GM12878 (cell line): Measurements from ENCODE around the gene FAM76A. TPM values are rescaled to one million over a fixed set of nuclear protein-coding genes. Genes with fewer than 3 reads are reported as not detected.

Experiments used
- ATAC-seq: fragments of 200-7000 bp; cut with Tn5 transposase; 3 replicates; pipeline ENCODE4 v1.9.1; 2020; ENCODE audit warnings: mild to moderate bottlenecking, moderate library complexity
- BruUV-seq: library from RNA; stranded (reverse); fragments of 400-500 nt; replicated peaks from 2 replicates; lab custom pipeline; 2021; lab: Mats Ljungman, UMichigan
- CTCF ChIA-PET: fragments of 300-600 bp; sonication (Branson Sonifier 250); formaldehyde crosslinking; extraction: SDS; loops from one replicate; lab custom pipeline; 2021; ENCODE audit warnings: inconsistent platforms; lab: Yijun Ruan, JAX
- POLR2A ChIA-PET: fragments of 350-600 bp; formaldehyde crosslinking; extraction: SDS; loops from one replicate; lab custom pipeline; 2021; ENCODE audit warnings: inconsistent platforms; lab: Charles Lee
- RAD21 ChIA-PET: fragments of 300-600 bp; sonication (Branson Sonifier 250); formaldehyde crosslinking; loops from one replicate; lab custom pipeline; 2023; ENCODE audit warnings: antibody characterized with exemption; ENCODE audit not compliant: unreplicated experiment; lab: Charles Lee
- SMC1A ChIA-PET: fragments of 300-600 bp; sonication (Branson Sonifier 250); formaldehyde crosslinking; loops from one replicate; lab custom pipeline; 2023; ENCODE audit not compliant: unreplicated experiment, uncharacterized antibody; lab: Charles Lee
- DNase-seq: peaks from one replicate; pipeline ENCODE4 v3.0.0-alpha.2; 2011; ENCODE audit warnings: low read depth, low spot score
- FAIRE-seq: peaks from 3 replicates; lab custom pipeline; 2011; peaks lifted over from hg19 to GRCh38; lab: Jason Lieb, UNC
- H2AFZ ChIP-seq: 2 replicates; pipeline ENCODE4 v1.6.0; 2011; ENCODE audit warnings: low read depth, low read length, control low read depth; ENCODE audit not compliant: control insufficient read depth
- H3K27ac ChIP-seq: 2 replicates; pipeline ENCODE4 v1.5.1; 2011; ENCODE audit warnings: control low read depth; ENCODE audit not compliant: control insufficient read depth, insufficient read depth
- H3K27me3 ChIP-seq, 2 experiments: replicated peaks in 1 of 2; 2 replicates each; pipeline versions ENCODE4 v1.6.0 to v1.6.1; 2011; ENCODE audit warnings: low read length in 1 of 2; ENCODE audit not compliant: control insufficient read depth in 2 of 2, insufficient read depth in 2 of 2
- H3K36me3 ChIP-seq, 2 experiments: 2 replicates each; pipeline ENCODE4 v1.5.1; 2011; ENCODE audit warnings: low read length in 1 of 2; ENCODE audit not compliant: control insufficient read depth in 2 of 2, insufficient read depth in 2 of 2
- H3K4me1 ChIP-seq: 2 replicates; pipeline ENCODE4 v1.6.1; 2011; ENCODE audit warnings: mild to moderate bottlenecking, low read length, moderate library complexity, mixed read lengths; ENCODE audit not compliant: control insufficient read depth, insufficient read depth
- H3K4me2 ChIP-seq: 2 replicates; pipeline ENCODE4 v1.6.0; 2011; ENCODE audit warnings: control low read depth; ENCODE audit not compliant: control insufficient read depth, insufficient read depth
- H3K4me3 ChIP-seq: fragments of 200-600 bp; sonication (generic); 2 replicates; pipeline ENCODE4 v1.5.1; 2016
- H3K79me2 ChIP-seq: 2 replicates; pipeline ENCODE4 v1.6.0; 2011; ENCODE audit warnings: low read length; ENCODE audit not compliant: control insufficient read depth, insufficient read depth
- H3K9ac ChIP-seq: 2 replicates; pipeline ENCODE4 v1.8.0; 2011; ENCODE audit warnings: low read length, control low read depth, mixed read lengths; ENCODE audit not compliant: control insufficient read depth, insufficient read depth
- H3K9me3 ChIP-seq: replicated peaks from 3 replicates; pipeline ENCODE4 v1.5.1; 2011; ENCODE audit warnings: mild to moderate bottlenecking, low read length; ENCODE audit not compliant: control insufficient read depth, insufficient read depth
- H4K20me1 ChIP-seq: 2 replicates; pipeline ENCODE4 v1.6.0; 2011; ENCODE audit not compliant: control insufficient read depth, insufficient read depth
- BMI1 ChIP-seq: fragments of 450-650 bp; IDR thresholded peaks from 2 replicates; pipeline ENCODE4 v1.6.1; 2016; ENCODE audit warnings: mild to moderate bottlenecking, moderate library complexity, borderline replicate concordance
- BRCA1 ChIP-seq: IDR thresholded peaks from 2 replicates; pipeline ENCODE4 v1.6.1; 2011; ENCODE audit warnings: low read depth, low read length, improper control_type of control experiment
- CBX3 ChIP-seq: fragments of 200-600 bp; sonication (generic); IDR thresholded peaks from 2 replicates; pipeline ENCODE4 v1.6.1; 2016; ENCODE audit warnings: low read depth, borderline replicate concordance
- EGR1 ChIP-seq, 2 experiments: IDR thresholded peaks; 1 replicate in 1 of 2; 2 replicates in 1 of 2; pipeline ENCODE4 v1.6.1; 2011 to 2012; ENCODE audit warnings: low read depth in 2 of 2, low read length in 2 of 2, borderline replicate concordance in 1 of 2, mild to moderate bottlenecking in 1 of 2, moderate library complexity in 1 of 2
- EZH2 ChIP-seq: IDR thresholded peaks from 2 replicates; pipeline ENCODE4 v1.6.1; 2012; ENCODE audit warnings: low read depth, mild to moderate bottlenecking, control low read depth, inconsistent platforms, low read length, borderline replicate concordance; ENCODE audit not compliant: control insufficient read depth
- IKZF2 ChIP-seq, 2 experiments: fragments of 450-650 bp; IDR thresholded peaks; 2 replicates each; pipeline ENCODE4 v1.6.1; 2017; ENCODE audit warnings: mild to moderate bottlenecking in 2 of 2, moderate library complexity in 2 of 2
- MEF2A ChIP-seq: IDR thresholded peaks from 2 replicates; pipeline ENCODE4 v1.6.1; 2011; ENCODE audit warnings: low read depth, mild to moderate bottlenecking, low read length, moderate library complexity; ENCODE audit not compliant: insufficient read depth
- PML ChIP-seq: IDR thresholded peaks from 2 replicates; pipeline ENCODE4 v1.6.1; 2012; ENCODE audit warnings: low read length, inconsistent platforms
- RUNX3 ChIP-seq: IDR thresholded peaks from 2 replicates; pipeline ENCODE4 v1.6.1; 2012; ENCODE audit warnings: low read length, inconsistent platforms
- SMC3 ChIP-seq: IDR thresholded peaks from 2 replicates; pipeline ENCODE4 v1.6.1; 2011; ENCODE audit warnings: low read length, improper control_type of control experiment, borderline replicate concordance
- SREBF1 ChIP-seq: IDR thresholded peaks from 2 replicates; pipeline ENCODE4 v1.6.1; 2012; ENCODE audit warnings: mild to moderate bottlenecking, low read length
- SREBF2 ChIP-seq: IDR thresholded peaks from 2 replicates; pipeline ENCODE4 v1.6.1; 2012; ENCODE audit warnings: mild to moderate bottlenecking, low read length
- SUPT20H ChIP-seq: IDR thresholded peaks from 2 replicates; pipeline ENCODE4 v1.6.1; 2011; ENCODE audit warnings: low read depth, mild to moderate bottlenecking, low read length, moderate library complexity, borderline replicate concordance; ENCODE audit not compliant: control insufficient read depth
- SUZ12 ChIP-seq: fragments of 200-600 bp; sonication (generic); IDR thresholded peaks from one replicate; pipeline ENCODE4 v1.6.1; 2018; ENCODE audit warnings: antibody characterized with exemption, mild to moderate bottlenecking; ENCODE audit not compliant: unreplicated experiment
- TCF12 ChIP-seq: IDR thresholded peaks from 2 replicates; pipeline ENCODE4 v1.6.1; 2011; ENCODE audit warnings: low read depth, mild to moderate bottlenecking, low read length
- YBX1 ChIP-seq: fragments of 450-650 bp; IDR thresholded peaks from 2 replicates; pipeline ENCODE4 v1.6.1; 2016; ENCODE audit warnings: antibody characterized with exemption
- YY1 ChIP-seq: IDR thresholded peaks from 2 replicates; pipeline ENCODE4 v1.6.1; 2011; ENCODE audit warnings: low read depth, mild to moderate bottlenecking, low read length
- ZNF24 ChIP-seq: fragments of 450-650 bp; IDR thresholded peaks from 2 replicates; pipeline ENCODE4 v1.6.1; 2017; ENCODE audit warnings: antibody characterized with exemption, mild to moderate bottlenecking
- WGBS: methylation state at CpG from one replicate; pipeline ENCODE4 v1.1.6; 2016; ENCODE audit warnings: low lambda C conversion rate; ENCODE audit not compliant: insufficient replicate concordance, insufficient coverage; ENCODE audit errors: missing lambda C conversion rate; 5-methylcytosine and 5-hydroxymethylcytosine counted together
- in situ Hi-C: fragments of 300-500 bp; cut with MboI; formaldehyde crosslinking; loops from 9 replicates; pipeline ENCODE4 v1.14.3; 2018; ENCODE audit warnings: mixed read lengths
- intact Hi-C: fragments of 100-400 bp; cut with micrococcal nuclease; formaldehyde crosslinking; loops from one replicate; pipeline ENCODE4 v1.14.2; 2022; ENCODE audit not compliant: unreplicated experiment
- polyA plus RNA-seq, 11 experiments: library from polyadenylated mRNA; depleted of rRNA in 4 of 11; unstranded in 6 of 11; stranded (reverse) in 5 of 11; fragments of >200 nt; fragmentation: Nextera tagmentation in 4 of 11; fragmentation: Illumina TruSeq in 1 of 11; extraction: Ambion mirVana in 4 of 11; extraction: Trizol in 1 of 11; gene quantifications; 1 replicate in 1 of 11; 2 replicates in 10 of 11; pipeline versions ENCODE4 v1.2.1 to v1.2.3, GENCODE V29; 2011 to 2016; ENCODE audit warnings: inconsistent platforms in 2 of 11, missing spikeins in 2 of 11, low read depth in 1 of 11
- total RNA-seq, 4 experiments: library from RNA; depleted of rRNA in 3 of 4; stranded (reverse); fragments of >200 nt in 3 of 4; fragmentation: Illumina TruSeq in 1 of 4; extraction: Trizol in 1 of 4; gene quantifications; 2 replicates each; pipeline versions ENCODE4 v1.2.1 to v1.2.3, GENCODE V29; 2013 to 2021
- TF ChIP-seq, protein P1 (sequence below): fragments of 450-650 bp; IDR thresholded peaks from 2 replicates; pipeline ENCODE4 v1.6.1; 2016; ENCODE audit warnings: mild to moderate bottlenecking
- TF ChIP-seq, protein P2 (sequence below): fragments of 450-650 bp; IDR thresholded peaks from 2 replicates; pipeline ENCODE4 v1.6.1; 2017; ENCODE audit warnings: borderline replicate concordance

The FAM76A gene
- total and polyA plus RNA-seq, 10 of the 15 experiments (the other 5 are each of a cell fraction or from before 2014, with no cell fraction given): 5.4 to 13.4 (median 7.6) TPM

DNA sequence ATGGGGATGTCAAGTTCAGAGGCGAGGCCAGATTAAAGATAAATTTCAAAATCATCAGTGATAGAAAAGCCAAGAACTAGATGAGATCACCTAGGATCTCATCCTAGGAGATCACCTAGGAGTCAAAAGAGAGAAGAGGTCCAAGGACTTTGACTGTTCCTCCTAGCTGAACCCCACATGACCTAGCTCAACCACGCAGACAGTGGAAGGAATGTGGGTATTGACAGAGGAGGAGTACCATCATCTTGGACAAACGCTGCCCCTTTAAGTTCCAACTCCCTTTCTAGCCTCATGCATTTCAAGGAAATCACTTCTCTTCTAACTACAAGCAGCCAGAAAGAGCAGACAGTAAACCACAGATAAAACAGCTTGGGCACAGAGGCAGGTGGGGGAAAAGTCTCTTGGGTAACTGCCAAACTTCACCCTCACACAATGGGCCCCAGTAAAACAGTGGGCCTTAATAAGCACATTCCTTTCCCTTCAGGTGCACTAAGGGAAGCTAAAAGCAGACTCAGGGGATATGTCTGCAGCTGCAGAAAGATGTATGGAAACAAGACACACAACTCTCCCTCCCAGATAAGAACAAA lies 12.5 kb upstream of the FAM76A start:
- POLR2A ChIA-PET: interaction anchor here (0.7 kb wide), 1 partner anchor 9 kb away, joined by 3 read pairs; no protein-coding TSS in a partner anchor
- intact Hi-C loops: no loop called here
- Histone ChIP-seq H3K4me2 (no peak overlapping the region), H3K27me3 (no peaks in the 10 kb centered on the region; a peak in 1 of 4 replicates), H3K36me3 (no peaks in the 10 kb centered on the region), H3K4me1 (no peaks in the 10 kb centered on the region)
- no peak for DNase-seq
- no peak for ATAC-seq
- no peak for FAIRE-seq
- CTCF ChIA-PET: interaction anchor here (0.7 kb wide), 1 partner anchor 44 kb away, joined by 3 read pairs; no protein-coding TSS in a partner anchor
- TF ChIP-seq SREBF2: no peak
- TF ChIP-seq, protein P1, sequence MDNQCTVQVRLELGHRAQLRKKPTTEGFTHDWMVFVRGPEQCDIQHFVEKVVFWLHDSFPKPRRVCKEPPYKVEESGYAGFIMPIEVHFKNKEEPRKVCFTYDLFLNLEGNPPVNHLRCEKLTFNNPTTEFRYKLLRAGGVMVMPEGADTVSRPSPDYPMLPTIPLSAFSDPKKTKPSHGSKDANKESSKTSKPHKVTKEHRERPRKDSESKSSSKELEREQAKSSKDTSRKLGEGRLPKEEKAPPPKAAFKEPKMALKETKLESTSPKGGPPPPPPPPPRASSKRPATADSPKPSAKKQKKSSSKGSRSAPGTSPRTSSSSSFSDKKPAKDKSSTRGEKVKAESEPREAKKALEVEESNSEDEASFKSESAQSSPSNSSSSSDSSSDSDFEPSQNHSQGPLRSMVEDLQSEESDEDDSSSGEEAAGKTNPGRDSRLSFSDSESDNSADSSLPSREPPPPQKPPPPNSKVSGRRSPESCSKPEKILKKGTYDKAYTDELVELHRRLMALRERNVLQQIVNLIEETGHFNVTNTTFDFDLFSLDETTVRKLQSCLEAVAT: no peak
- TF ChIP-seq SUZ12: no peak
- no peak for TF ChIP-seq TCF12
- TF ChIP-seq MEF2A: no peak
- no peak for TF ChIP-seq PML
- TF ChIP-seq EZH2: no peak
- no peak for TF ChIP-seq ZNF24
- no peak for TF ChIP-seq YY1
- no peak for TF ChIP-seq IKZF2 (IDR thresholded peaks at IDR 0.05)
- no peak for TF ChIP-seq EGR1 (IDR thresholded peaks at IDR 0.05; ENCODE audit: borderline replicate concordance in 1 of 2, low read depth in 2 of 2, low read length in 2 of 2)
- no peak for TF ChIP-seq RUNX3
- TF ChIP-seq, protein P2, sequence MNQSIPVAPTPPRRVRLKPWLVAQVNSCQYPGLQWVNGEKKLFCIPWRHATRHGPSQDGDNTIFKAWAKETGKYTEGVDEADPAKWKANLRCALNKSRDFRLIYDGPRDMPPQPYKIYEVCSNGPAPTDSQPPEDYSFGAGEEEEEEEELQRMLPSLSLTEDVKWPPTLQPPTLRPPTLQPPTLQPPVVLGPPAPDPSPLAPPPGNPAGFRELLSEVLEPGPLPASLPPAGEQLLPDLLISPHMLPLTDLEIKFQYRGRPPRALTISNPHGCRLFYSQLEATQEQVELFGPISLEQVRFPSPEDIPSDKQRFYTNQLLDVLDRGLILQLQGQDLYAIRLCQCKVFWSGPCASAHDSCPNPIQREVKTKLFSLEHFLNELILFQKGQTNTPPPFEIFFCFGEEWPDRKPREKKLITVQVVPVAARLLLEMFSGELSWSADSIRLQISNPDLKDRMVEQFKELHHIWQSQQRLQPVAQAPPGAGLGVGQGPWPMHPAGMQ: no peak
- no peak for TF ChIP-seq BRCA1
- no peak for TF ChIP-seq BMI1
- no peak for TF ChIP-seq YBX1
- TF ChIP-seq SUPT20H: no peak
- TF ChIP-seq SMC3: no peak
- no peak for TF ChIP-seq CBX3
- TF ChIP-seq SREBF1: no peak
- TF ChIP-seq, all 136 proteins: peak for 0
- H3K4me3 ChIP-seq: no peak overlapping the region
- H4K20me1 ChIP-seq: no peaks in the 10 kb centered on the region
- SMC1A ChIA-PET: interaction anchor here (0.7 kb wide), 1 partner anchor 12 kb away, joined by 3 read pairs; the partner anchor contains the start of gene FAM76A
- no peak overlapping the region for H3K27ac ChIP-seq
- H3K9me3 ChIP-seq: peaks cover 6% of the 10 kb centered on the region; the same call in 2 of the 3 replicates
- in situ Hi-C loops: no loop called here
- H2AFZ ChIP-seq: no peak overlapping the region
- no peaks in the 10 kb centered on the region for H3K79me2 ChIP-seq
- RAD21 ChIA-PET: no interaction called here
- H3K9ac ChIP-seq: no peak overlapping the region
- no TSS peak for BruUV-seq
- 66% methylated on average over 3 of the region's 3 CpGs for WGBS
